Measurements from ENCODE around the gene KIF26B. TPM values are rescaled to one million over a fixed set of nuclear protein-coding genes. Genes with fewer than 3 reads are reported as not detected.
A peak's percentile ranks its signal among the peaks of the same experiment; 100 is the strongest.

Gene KIF26B
- total and polyA plus RNA-seq, 2 experiments from 2014 or later: 2.5 to 8.0 TPM

GRCh38 chr1:245256528-245256927, 101.7 kb downstream of the KIF26B start:
- TF ChIP-seq EZH2phosphoT487 (IDR thresholded peaks at IDR 0.05; ENCODE audit: insufficient read depth, low read depth): no peak
- no peak for TF ChIP-seq EZH2 (IDR thresholded peaks at IDR 0.05; ENCODE audit: insufficient read depth, poor library complexity, severe bottlenecking)
- Histone ChIP-seq H3K36me3 (ENCODE audit: low read depth) (0 out of 2 replicates have a peak, but pooled peaks cover 3% of the 10 kb centered on the region), H4K20me1 (ENCODE audit: insufficient read depth) (no peaks in the 10 kb centered on the region), H3K9me3 (ENCODE audit: low read depth) (no peaks in the 10 kb centered on the region), H2AFZ (no peak overlapping the region), H3K79me2 (ENCODE audit: insufficient read depth) (no peaks in the 10 kb centered on the region), H3K27me3 (replicated peaks; ENCODE audit: insufficient read depth) (no peaks in the 10 kb centered on the region), H3F3A (ENCODE audit: insufficient read depth) (no peaks in the 10 kb centered on the region), H3K4me2 (ENCODE audit: unreplicated experiment) (no peak overlapping the region), H3K27ac (no peak overlapping the region), H3K4me1 (ENCODE audit: insufficient read depth) (no peaks in the 10 kb centered on the region), H3K9ac (no peak overlapping the region), H3K9me2 (ENCODE audit: insufficient read depth) (no peaks in the 10 kb centered on the region), H3K4me3 (no peak overlapping the region)
- in situ Hi-C loops (cut with MboI): no loop called here
- WGBS, 2 experiments (ENCODE audit: low coverage in 1 of 2, low lambda C conversion rate in 2 of 2, missing lambda C conversion rate in 2 of 2): 74 to 81% methylated on average over 6 of the region's 6 CpGs
- DNase-seq: no peak

- 0 out of 2 replicates have a peak, but pooled peaks cover 7% of the 10 kb centered on the region for H3F3A ChIP-seq (ENCODE audit: insufficient read depth)
- 69 to 70% methylated on average over 12 of the region's 12 CpGs for WGBS, 2 experiments (ENCODE audit: low coverage in 1 of 2, low lambda C conversion rate in 2 of 2, missing lambda C conversion rate in 2 of 2)
- 0 out of 2 replicates have a peak, but pooled peaks cover 3% of the 10 kb centered on the region for H3K36me3 ChIP-seq (ENCODE audit: low read depth)
- no peak overlapping the region for H3K4me2 ChIP-seq (ENCODE audit: unreplicated experiment)
- no peaks in the 10 kb centered on the region for H3K9me2 ChIP-seq (ENCODE audit: insufficient read depth)
- no peak for TF ChIP-seq EZH2 (IDR thresholded peaks at IDR 0.05; ENCODE audit: insufficient read depth, poor library complexity, severe bottlenecking)
- no peak for TF ChIP-seq EZH2phosphoT487 (IDR thresholded peaks at IDR 0.05; ENCODE audit: insufficient read depth, low read depth)
- no peak overlapping the region for H2AFZ ChIP-seq
- no peaks in the 10 kb centered on the region for H3K27me3 ChIP-seq (replicated peaks; ENCODE audit: insufficient read depth)
- H3K27ac ChIP-seq: no peak overlapping the region
- H3K9ac ChIP-seq: no peak overlapping the region
- in situ Hi-C loops (cut with MboI): no loop called here
- H3K79me2 ChIP-seq (ENCODE audit: insufficient read depth): no peaks in the 10 kb centered on the region
- no peaks in the 10 kb centered on the region for H4K20me1 ChIP-seq (ENCODE audit: insufficient read depth)
- peaks cover 6% of the 10 kb centered on the region for H3K4me1 ChIP-seq (ENCODE audit: insufficient read depth)
- H3K9me3 ChIP-seq (ENCODE audit: low read depth): no peaks in the 10 kb centered on the region
- peak; percentile 18 for DNase-seq
- H3K4me3 ChIP-seq: no peak overlapping the region
Measured at GRCh38 chr1:245258271-245258920, 103.6 kb downstream of the KIF26B start.

GRCh38 chr1:245260110-245260882, 105.5 kb downstream of the KIF26B start:
- no peak overlapping the region for H3K27ac ChIP-seq
- H3K4me2 ChIP-seq (ENCODE audit: unreplicated experiment): no peak overlapping the region
- 0 out of 2 replicates have a peak, but pooled peaks cover 2% of the 10 kb centered on the region for H3K36me3 ChIP-seq (ENCODE audit: low read depth)
- no peak overlapping the region for H3K9ac ChIP-seq
- no peaks in the 10 kb centered on the region for H3K27me3 ChIP-seq (replicated peaks; ENCODE audit: insufficient read depth)
- H3K4me1 ChIP-seq (ENCODE audit: insufficient read depth): peaks cover 18% of the 10 kb centered on the region
- 63 to 64% methylated on average over 5 to 6 of the region's 6 CpGs for WGBS, 2 experiments (ENCODE audit: low coverage in 1 of 2, low lambda C conversion rate in 2 of 2, missing lambda C conversion rate in 2 of 2)
- no peaks in the 10 kb centered on the region for H3K9me2 ChIP-seq (ENCODE audit: insufficient read depth)
- H3K4me3 ChIP-seq: no peak overlapping the region
- H3F3A ChIP-seq (ENCODE audit: insufficient read depth): 0 out of 2 replicates have a peak, but pooled peaks cover 17% of the 10 kb centered on the region
- H3K79me2 ChIP-seq (ENCODE audit: insufficient read depth): no peaks in the 10 kb centered on the region
- H2AFZ ChIP-seq: no peak overlapping the region
- TF ChIP-seq EZH2phosphoT487 (IDR thresholded peaks at IDR 0.05; ENCODE audit: insufficient read depth, low read depth): no peak
- TF ChIP-seq EZH2 (IDR thresholded peaks at IDR 0.05; ENCODE audit: insufficient read depth, poor library complexity, severe bottlenecking): no peak
- no peaks in the 10 kb centered on the region for H3K9me3 ChIP-seq (ENCODE audit: low read depth)
- DNase-seq: no peak
- in situ Hi-C loops (cut with MboI): no loop called here
- no peaks in the 10 kb centered on the region for H4K20me1 ChIP-seq (ENCODE audit: insufficient read depth)

- Histone ChIP-seq H3K9me3 (ENCODE audit: low read depth) (no peaks in the 10 kb centered on the region), H3K4me1 (ENCODE audit: insufficient read depth) (peaks cover 18% of the 10 kb centered on the region), H3K4me2 (ENCODE audit: unreplicated experiment) (no peak overlapping the region), H3K79me2 (ENCODE audit: insufficient read depth) (no peaks in the 10 kb centered on the region), H3K9me2 (ENCODE audit: insufficient read depth) (no peaks in the 10 kb centered on the region), H3K27me3 (replicated peaks; ENCODE audit: insufficient read depth) (no peaks in the 10 kb centered on the region), H3F3A (ENCODE audit: insufficient read depth) (0 out of 2 replicates have a peak, but pooled peaks cover 17% of the 10 kb centered on the region), H3K36me3 (ENCODE audit: low read depth) (no peaks in the 10 kb centered on the region), H3K27ac (no peak overlapping the region), H4K20me1 (ENCODE audit: insufficient read depth) (no peaks in the 10 kb centered on the region), H2AFZ (no peak overlapping the region), H3K9ac (no peak overlapping the region), H3K4me3 (no peak overlapping the region)
- in situ Hi-C loops (cut with MboI): no loop called here
- WGBS, 2 experiments (ENCODE audit: low coverage in 1 of 2, low lambda C conversion rate in 2 of 2, missing lambda C conversion rate in 2 of 2): 70 to 85% methylated on average over 4 to 5 of the region's 5 CpGs
- no peak for DNase-seq
- TF ChIP-seq EZH2 (IDR thresholded peaks at IDR 0.05; ENCODE audit: insufficient read depth, poor library complexity, severe bottlenecking) (no peak), EZH2phosphoT487 (IDR thresholded peaks at IDR 0.05; ENCODE audit: insufficient read depth, low read depth) (no peak)
Measured at GRCh38 chr1:245260883-245261282, 106.1 kb downstream of the KIF26B start.

Data from GM23248 (cell line).